ENCODE data around the gene SEPTIN12.

- TF ChIP-seq CREB5 (CRISPR knock-in tag; IDR thresholded peaks at IDR 0.05; ENCODE audit: low read depth) (no peak), ISL1 (CRISPR knock-in tag; IDR thresholded peaks at IDR 0.05) (no peak), TCF4 (CRISPR knock-in tag; IDR thresholded peaks at IDR 0.05; ENCODE audit: borderline replicate concordance) (no peak)
These were observed 4.9 kb upstream of the SEPTIN12 start for GRCh38 chr16:4792951-4793513.
